CD4-positive, alpha-beta T cell treated with Interferon alpha-2 for 1 hour (primary cell): ENCODE data around the gene SLC25A31.
A peak's percentile ranks its signal among the peaks of the same experiment; 100 is the strongest.

Source experiments
- DNase-seq, 2 donors: peaks; one replicate each; pipeline ENCODE4 v3.0.0-alpha.2; 2020 to 2022

Gene SLC25A31

DNA sequence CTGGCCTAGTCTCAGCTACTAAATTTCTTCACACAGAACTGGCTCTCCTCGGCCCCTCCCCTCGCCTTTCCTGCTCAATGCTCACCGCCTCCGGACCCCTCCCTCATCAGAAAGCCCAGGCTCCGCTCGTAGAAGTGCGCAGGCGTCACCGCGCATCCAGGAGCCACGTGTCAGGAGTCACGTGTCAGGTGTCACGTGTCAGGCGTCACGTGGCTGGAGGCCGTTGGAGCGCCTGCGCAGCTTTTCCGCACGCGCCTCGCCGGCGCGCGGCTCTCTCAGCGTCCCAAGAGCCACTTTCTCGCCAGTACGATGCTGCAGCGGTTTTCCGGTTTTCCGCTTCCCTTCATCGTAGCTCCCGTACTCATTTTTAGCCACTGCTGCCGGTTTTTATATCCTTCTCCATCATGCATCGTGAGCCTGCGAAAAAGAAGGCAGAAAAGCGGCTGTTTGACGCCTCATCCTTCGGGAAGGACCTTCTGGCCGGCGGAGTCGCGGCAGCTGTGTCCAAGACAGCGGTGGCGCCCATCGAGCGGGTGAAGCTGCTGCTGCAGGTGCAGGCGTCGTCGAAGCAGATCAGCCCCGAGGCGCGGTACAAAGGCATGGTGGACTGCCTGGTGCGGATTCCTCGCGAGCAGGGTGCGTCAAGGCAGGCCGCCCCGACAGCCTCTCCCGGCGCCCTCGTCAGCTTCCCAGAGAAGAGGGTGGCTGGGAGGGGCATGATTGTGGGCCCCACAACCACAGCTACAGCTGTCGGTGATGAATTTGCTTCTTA is at the start of gene SLC25A31:
Gene SLC25A31 (plus strand): TSS at position 259 of the 772 bp plus-strand sequence. CDS start 146 bp downstream, at position 405.
- no peak for DNase-seq

DNA sequence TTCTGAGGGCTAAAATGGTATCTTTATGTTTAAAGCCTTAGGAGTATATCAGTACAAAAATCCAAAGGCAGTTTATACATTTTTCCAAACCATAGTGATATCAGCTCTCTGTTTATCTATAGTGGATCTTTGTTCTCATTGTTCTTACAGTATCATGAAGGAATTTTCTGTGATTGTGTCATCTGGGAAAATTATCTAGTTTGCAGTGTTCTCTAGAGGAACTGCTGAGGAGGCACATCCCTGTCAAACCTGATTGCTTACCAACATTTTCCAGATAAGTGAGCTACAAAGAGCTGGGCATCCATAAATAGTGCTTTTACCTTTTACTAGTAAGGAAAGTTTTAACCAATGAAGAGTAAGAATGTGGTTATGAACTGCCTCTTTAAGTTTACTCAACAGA is 44.9 kb upstream of the SLC25A31 start:
- no peak for DNase-seq

DNA sequence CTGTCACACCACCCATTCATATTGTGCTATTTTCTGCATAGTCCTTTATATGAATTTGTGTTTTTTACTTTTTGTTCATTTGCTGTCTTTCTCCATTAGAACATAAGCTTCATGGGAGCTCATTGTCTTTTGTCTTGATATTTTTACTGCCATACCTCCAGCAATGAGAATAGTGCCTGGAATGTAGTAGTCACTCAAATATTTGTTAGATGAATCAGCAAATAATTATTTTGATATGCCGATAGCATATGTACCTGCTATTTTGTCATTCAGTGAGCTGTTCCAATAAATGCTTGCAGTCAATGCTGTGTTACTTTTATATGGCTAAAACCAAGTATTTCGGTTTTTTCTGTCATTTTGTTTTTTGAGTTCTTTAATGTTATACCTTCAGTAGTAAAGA is 43.5 kb upstream of the SLC25A31 start:
- DNase-seq: no peak

DNA sequence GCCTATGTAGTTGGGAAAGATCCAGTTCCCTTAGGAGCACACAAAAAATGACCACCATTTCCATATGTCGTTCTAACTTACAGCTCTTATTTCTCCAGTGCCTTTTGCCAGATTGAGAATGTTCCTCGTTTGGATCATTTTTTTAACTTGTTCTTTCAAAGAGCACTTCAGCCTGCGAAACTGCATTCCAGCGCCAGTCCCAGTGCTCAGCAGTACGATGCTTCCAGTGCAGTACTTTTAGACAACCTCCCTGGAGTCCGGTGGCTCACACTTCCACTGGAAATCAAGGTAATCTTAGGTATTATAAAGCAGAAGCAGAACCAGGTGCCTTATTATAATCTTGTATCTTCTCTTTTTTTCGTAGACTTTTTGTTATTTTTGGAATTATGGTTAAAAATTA is 42.6 kb upstream of the SLC25A31 start:
- DNase-seq: no peak

DNA sequence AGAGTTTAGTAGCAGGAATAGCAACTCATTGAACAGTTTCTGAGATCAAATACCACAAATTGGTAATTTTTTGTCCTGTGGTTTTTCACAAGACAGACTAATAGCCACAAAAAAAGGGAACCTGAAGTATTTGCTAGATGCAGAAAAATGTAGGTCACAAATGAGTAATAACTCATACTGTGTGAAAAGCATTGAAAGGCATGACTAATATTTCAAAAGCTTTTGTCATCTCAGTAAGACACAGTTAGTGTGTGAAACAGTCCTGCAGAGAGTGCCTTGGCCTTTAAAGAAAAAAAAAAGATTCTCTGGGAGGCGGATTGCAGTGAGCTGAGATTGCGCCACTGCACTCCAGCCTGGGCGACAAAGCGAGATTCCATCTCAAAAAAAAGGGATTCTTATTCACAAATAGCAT is 31.4 kb upstream of the SLC25A31 start:
- no peak for DNase-seq

DNA sequence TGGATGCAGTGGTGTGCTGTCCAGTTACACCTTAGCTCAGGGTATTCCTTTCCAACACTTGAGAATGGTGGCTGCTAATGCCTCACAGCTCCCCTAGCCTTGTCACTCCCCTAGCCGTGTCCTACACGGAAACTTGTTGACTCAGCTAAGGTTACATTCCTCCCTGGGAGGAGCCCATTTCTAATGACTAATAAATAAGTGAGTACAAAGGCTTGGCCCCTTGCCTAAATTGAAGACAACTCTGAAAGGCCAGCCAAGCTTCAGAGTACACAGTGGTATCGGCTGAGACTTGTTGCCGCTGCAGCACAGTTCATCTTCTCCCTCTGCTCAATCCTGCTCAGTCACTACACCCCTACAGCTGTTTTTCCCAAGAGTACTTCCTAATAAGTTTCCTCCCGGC is 21.2 kb upstream of the SLC25A31 start:
- no peak for DNase-seq

DNA sequence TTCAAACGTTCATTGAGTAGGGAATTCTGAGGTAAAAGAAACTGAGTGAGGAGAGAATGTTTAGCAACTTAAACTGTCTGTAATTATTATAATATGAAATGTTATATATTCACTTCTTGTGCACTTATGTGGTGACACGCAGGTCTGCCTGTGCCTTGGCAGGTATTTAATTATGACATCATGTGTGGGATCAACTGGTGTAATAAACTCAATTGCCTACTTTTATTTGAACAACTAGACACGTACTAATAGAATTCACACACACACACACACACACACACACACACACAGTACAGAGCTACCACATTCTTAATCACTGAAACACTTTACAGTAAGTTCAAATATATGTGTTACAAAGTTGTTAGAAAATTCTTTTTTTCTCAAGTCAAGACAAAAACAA is 20.7 kb upstream of the SLC25A31 start:
- no peak for DNase-seq

DNA sequence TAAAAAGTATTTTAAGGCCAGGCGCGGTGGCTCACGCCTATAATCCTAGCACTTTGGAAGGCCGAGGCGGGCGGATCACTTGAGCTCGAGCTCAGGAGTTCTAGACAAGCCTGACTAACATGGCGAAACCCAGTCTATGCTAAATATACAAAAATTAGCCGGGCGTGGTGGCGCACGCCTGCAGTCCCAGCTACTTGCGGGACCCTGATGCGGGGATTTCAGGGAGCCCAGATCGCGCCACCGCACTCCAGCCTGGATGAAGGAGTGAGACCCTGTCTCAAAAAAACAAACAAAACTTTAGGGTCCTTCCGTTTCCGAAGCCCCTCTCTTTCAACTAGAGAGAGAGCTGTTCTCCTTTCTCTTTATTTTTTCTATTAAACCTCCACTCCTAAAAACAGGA is 1.2 kb downstream of the SLC25A31 start:
- DNase-seq: no peak

DNA sequence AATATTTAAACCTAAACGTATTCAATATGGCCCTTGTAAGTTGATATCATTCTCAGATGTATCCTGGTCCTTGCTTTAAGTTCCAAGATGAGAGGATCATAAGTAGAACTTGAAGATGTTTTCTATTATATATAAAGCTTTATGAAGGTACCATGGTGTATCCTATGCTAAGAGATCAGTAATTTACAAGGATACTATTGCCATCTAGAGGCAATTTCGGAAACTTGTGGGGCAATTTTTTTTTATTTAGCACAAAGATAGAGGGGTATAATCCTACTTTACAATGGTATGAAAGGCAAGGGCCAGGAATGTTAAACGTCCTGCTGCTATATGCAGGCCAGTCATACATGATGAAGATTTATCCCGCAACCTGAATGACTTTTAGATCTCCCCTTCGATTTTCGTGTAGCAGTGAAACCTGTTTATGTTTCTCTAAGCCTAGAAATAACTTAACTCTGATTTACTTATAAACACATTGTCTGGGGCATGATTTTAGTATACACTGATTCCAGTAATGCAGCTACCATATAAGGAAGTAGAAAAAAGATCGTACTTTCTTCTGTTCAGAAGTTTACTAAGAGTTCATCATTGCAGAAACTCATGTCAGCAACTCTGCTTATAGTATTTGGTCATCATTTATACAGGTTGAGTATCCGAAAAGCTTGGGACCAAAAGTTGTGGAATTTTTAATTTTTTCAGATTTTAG is 2.6 kb downstream of the SLC25A31 start:
- DNase-seq: peak in 1 of 2 donors; percentile 3

DNA sequence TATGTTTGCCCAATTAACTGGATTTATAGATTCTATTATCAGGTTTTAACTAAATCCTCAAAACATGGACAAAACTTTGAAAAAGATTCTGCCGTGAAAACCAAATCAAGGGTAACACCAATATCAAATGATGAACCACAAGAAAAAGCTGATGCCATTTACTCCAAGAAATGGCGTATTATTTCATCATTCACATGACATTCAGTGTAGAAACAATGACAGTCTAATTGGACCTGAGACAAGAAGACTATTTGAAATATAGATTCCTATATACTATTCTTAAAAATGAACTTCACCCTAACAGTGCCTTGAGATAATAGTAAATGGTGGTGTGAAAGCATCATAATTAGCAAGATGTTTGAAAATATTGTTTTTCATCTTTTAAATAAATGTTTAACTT is 4.8 kb downstream of the SLC25A31 start:
- no peak for DNase-seq

DNA sequence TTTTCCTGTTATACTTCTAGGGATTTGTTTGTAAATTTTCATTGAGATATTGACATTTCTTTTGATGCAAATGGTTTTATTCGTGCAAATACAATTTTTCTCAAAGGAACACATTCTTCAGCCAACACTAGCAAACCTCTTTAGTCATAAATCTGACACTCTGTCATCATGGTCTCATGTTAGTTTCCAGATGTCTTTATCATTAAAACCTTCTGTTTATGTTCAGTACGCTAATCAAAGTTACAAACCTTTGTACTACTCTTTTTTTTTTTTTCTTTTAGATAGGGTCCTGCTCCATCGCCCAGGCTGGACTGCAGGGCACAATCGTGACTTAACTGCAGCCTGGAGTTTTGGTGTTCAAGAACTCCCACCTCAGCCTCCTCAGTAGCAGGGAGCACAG is 7.1 kb downstream of the SLC25A31 start:
- no peak for DNase-seq

DNA sequence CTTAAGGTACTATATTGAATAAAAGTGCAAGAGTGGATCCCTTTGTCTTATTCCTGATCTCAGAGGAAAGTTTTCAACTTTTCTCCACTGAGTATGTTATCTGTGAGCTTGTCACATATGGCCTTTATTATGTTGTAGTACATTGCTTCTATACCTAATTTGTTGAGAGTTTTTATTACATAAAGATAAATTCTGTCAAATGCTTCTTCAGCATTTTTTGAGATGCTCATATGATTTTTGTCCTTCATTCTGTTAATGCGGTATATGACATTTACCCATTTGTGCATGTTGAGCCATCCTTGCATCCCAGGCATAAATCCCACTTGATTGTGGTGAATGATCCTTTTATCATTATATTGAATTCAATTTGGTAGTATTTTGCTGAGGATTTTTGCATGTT is 11.0 kb downstream of the SLC25A31 start:
- no peak for DNase-seq

DNA sequence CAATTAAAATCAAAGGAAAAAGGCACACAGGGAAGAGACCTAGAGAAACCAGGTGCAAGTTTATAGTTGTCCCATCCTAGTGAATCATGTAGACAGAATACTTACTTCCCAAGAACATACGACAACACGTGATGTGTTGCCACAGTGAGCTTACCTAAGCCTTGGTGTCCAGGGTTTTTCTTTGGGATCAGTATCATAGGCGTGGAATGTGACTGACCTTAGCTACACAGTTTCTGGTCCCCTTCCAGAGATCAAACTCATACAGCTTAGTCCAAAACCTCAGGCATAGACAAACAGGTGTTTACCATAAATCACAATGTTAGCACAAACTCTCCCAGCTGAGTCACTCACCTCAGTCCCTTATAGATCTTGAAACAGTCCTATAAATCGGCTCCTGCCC is 17.7 kb downstream of the SLC25A31 start:
- no peak for DNase-seq

DNA sequence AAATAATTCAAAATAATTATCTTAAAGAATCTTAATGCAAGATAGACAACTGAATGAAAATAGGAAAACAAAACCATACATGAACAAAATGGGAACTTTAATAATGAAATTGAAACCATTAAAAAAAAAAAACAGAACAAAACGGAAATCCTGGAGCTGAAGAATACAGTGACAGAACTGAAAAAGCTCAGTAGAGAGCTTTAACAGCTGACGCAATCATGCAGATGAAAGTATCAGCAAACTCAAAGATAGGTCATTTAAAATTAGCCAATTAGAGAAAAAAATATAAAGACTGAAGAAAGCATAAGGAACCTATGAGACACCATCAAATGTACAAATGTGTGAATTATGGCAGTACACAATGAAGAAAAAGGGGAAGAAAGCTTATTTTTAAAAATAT is 18.8 kb downstream of the SLC25A31 start:
- no peak for DNase-seq

DNA sequence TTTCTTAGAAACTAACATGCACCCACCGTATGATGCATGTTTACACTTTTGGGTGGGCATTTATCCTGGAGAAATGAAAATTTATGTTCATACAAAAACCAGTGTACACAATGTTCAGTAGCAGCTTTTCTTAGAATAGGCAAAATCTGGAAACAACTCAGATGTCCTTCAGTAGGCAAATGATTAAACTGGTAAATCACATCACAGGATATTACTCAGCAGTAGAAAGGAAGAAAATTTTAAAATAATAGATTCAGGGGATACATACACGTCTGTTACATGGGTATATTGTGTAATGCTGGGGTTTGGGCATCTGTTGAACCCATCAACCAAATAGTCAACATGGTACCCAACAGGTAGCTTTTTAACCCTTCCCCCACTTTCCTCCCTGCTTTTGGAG is 26.7 kb downstream of the SLC25A31 start:
- DNase-seq: no peak

DNA sequence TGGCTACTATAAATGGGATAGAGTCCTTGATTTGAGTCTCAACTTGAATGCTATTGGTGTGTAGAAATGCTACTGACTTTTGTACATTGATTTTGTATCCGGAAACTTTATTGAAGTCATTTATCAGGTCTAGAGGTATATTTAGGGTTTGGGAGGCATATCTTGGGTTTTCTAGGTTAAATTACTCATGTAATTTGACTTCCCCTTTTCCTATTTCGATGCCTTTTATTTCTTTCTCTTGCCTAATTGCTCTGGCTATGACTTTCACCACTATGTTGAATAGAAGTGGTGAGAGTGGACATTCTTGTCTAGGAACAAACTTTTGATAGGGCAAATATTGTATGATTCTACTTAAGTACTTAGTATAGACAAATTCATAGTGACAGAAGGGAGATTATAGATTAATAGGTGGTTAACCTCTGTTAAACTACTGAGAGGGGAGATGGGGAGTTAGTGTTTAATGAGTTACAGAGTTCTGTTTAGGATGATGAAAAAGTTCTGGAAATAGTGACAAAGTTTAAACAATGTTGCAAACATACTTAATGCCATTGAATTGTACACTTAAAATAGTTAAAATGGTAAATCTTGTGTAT is 29.1 kb downstream of the SLC25A31 start:
- no peak for DNase-seq

DNA sequence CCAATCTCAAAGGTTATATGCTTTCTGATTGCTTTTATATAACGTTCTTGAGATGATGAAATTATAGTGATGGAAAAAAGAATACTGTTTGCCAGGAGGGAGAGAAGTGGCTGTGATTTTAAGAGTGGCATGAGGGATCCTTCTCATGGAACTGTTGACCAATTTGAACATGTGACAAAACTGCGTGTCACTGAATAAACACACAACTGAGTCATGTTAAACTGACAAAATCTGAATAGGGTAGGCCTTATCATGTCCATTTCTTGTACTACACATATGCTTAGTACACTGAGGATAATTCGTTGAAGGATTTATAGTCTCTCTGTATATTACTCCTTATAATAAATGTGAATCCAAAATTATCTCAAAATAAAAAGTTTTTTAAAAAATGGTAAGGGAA is 29.7 kb downstream of the SLC25A31 start:
- no peak for DNase-seq

DNA sequence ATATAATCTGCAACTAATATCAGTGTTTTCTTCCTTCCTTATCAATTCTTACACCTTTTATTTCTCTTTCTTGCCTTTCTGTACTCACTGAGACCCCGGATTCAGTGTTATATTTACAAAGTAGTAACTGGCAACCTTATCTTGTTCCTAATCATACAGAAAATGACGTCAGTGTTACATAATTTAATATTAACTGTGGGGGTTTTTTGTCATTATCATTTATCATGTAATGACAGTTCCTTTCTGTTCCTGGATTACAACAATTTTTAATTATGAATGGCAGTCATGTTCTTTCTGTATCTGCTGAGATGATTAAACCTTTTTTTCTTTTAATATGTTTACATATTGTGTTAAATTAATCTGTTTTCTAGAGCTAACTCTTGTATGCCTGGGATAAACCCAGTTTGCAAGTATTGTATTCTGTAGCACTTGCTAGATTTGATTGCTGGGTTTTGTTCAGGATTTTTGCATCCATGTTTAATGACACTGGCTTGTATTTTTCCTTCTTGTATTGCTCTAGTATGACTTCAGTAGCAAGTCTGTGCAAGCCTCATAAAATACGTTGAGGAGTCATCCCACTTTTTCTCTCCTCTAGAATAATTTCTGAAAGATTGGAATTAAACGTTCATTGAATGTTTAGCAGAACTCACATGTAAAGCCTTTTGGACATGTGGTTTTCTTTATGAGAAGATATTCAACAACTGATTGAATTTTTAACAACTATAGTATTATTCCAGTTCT is 41.5 kb downstream of the SLC25A31 start:
- no peak for DNase-seq

DNA sequence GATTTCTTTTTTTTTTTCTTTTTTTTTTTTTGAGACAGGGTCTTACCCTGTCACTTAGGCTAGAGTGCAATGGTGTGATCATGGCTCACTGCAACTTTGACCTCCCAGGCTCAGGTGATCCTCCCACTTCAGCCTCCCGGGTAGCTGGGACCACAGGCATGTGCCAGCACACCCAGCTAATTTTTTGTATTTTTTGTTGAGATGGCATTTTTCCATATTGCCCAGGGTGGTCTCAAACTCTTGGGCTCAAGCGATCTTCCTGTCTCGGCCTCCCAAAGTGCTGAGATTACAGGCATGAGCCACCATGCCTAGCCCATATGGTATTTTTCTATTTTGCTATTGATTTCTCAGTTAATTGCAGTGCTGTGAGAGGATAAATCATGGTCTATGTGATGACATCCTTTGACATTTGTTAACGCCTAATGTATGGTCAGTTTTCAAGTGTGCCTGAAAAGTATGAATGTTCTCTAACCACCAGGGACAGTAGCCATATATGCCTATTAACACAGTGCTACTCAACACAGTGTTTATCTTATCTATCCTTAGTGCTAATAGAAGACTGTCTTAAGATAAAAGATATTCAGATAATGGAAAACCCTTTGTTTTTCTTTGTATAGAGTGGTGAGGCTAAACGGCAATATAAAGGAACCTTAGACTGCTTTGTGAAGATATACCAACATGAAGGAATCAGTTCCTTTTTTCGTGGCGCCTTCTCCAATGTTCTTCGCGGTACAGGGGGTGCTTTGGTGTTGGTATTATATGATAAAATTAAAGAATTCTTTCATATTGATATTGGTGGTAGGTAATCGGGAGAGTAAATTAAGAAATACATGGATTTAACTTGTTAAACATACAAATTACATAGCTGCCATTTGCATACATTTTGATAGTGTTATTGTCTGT is 42.8 kb downstream of the SLC25A31 start:
- no peak for DNase-seq

DNA sequence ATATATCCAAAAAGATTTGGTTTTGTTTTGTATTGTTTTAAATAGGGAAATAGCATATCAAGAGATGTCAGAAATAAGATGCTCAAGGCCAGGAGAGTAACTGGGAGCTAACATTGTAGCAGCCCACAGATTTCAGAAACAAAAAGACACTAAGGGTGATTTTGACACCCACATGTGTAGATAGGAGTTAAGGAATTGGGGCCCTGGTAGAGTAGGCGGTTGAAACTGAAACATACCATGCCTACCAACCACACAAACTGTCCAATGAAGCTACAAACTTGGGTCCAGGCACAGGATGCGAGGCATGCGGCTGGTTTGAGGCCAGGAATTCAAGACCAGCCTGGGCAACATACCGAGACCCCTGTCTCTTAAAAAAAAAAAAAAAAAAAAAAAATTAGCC is 45.6 kb downstream of the SLC25A31 start:
- no peak for DNase-seq

DNA sequence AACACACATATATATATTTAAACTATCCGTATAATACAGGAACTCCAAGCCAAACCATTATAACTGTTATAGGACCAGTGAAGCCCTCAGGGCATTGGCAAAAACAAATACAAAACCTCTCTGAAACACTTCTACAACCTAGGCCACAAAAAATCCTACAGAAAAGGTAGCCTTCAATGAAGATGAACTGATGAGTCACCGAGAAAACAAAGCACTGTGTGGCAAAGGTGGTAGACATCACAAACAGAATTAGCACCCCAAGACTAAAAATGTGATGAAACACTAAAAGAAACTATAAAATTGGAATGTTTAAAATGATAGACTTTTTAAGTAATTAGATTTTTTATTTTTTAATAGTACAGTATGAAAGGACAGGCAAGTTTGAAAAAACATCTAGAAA is 46.4 kb downstream of the SLC25A31 start:
- DNase-seq: no peak

DNA sequence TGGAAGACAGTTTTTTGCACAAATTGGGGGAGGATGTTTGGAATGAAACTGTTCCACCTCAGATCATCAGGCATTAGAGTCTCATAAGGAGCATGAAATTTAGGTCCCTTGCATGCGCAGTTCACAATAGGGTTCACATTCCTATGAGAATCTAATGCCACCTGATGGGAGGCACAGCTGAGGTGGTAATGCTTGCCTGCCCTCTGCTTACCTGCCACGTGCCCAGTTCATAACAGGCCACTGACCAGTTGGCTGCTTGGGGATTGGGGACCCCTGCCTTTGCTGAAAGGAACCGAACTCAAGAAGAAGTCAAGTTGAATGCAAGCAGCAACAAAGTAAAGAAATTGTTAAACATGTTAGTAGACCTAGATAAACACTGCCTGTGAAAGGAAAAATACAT is 47.3 kb downstream of the SLC25A31 start:
- no peak for DNase-seq
